Measurements from ENCODE around the gene ACOT7.

The ACOT7 gene

DNA sequence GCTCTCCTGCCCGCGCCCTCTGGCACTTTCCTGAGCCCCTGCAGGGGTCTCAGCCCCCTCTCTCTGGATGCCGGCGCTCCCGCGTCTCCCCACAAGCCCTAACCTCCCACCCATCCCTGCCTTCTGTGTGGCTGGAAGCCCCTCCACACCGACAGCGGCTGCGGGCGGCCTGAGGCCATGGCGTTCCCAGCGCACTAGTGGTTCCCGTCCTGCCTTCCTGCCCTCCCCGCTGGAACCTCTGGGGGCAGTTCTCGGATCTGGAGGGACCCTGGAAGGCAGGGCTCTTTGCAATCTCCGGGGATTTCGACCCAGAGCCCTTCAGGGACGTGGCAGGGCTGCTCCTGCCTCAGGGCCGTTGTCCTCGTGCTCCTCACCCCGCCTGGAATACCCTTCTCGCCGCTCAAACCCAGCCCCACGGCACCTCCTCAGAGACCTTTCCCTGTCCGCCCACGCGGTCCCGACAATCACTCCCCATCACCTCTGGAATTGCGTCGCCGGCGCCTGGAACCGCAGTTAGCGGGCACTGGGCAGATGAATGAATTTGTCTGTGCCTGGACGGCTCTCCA lies 30.5 kb upstream of the ACOT7 start:
- no peaks in the 10 kb centered on the region; the same call in 1 of the 2 replicates for H3K36me3 ChIP-seq (ENCODE audit: control insufficient read depth, insufficient read depth, low read length)
- no peak overlapping the region for H3K27ac ChIP-seq (ENCODE audit: low read length)
- no CpG with 5 or more reads among the region's 35 CpGs for WGBS (ENCODE audit: insufficient coverage, insufficient read length)
- peaks cover 54% of the 10 kb centered on the region for H3K27me3 ChIP-seq (ENCODE audit: control insufficient read depth, insufficient read depth, low read length)
- H3K4me1 ChIP-seq (ENCODE audit: control insufficient read depth, insufficient read depth, low read length) = peaks cover 11% of the 10 kb centered on the region
- no peak overlapping the region for H3K4me3 ChIP-seq (ENCODE audit: low read length)
- no peak for DNase-seq (ENCODE audit: low read depth, low spot score)
- no peaks in the 10 kb centered on the region for H3K9me3 ChIP-seq (ENCODE audit: control insufficient read depth, insufficient read depth, low read length)

DNA sequence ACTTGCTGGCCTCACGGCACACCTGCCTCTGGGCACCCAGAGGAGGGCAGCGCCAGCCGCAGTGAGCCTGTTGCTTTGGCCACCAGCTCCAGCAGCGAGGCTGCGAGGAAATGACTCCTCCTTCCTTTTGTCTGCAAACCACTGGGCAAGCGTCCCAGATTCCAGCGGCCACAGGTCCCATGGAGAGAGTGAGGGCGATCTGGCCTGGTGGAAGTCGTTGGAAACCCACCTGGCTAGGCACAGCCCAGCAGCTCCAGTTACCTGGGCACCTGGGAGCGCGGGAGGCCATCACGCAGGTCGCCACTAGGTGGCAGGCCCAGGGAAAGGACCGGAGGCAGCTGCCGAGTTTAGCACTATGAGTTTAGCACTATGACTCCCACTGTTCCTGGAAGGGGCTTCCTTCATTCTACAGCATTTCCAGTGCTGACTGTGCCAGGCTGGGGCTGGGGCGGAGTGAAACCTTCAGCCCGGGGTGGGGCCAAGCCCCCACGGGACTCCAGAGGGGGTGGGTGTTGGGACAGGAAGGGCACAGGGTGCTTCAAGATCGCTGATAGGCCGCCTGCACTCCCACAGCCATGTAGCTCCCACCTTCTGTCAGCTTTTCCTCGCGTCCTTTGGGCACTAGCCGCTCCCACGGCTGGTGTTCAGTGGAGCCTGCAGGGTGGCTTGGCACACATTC lies 29.9 kb upstream of the ACOT7 start:
- Histone ChIP-seq H3K4me3 (ENCODE audit: low read length) (no peak overlapping the region), H3K4me1 (ENCODE audit: control insufficient read depth, insufficient read depth, low read length) (peaks cover 15% of the 10 kb centered on the region), H3K36me3 (ENCODE audit: control insufficient read depth, insufficient read depth, low read length) (no peaks in the 10 kb centered on the region; the same call in 1 of the 2 replicates), H3K9me3 (ENCODE audit: control insufficient read depth, insufficient read depth, low read length) (no peaks in the 10 kb centered on the region), H3K27ac (ENCODE audit: low read length) (no peak overlapping the region), H3K27me3 (ENCODE audit: control insufficient read depth, insufficient read depth, low read length) (peaks cover 60% of the 10 kb centered on the region)
- no CpG with 5 or more reads among the region's 24 CpGs for WGBS (ENCODE audit: insufficient coverage, insufficient read length)
- no peak for DNase-seq (ENCODE audit: low read depth, low spot score)

DNA sequence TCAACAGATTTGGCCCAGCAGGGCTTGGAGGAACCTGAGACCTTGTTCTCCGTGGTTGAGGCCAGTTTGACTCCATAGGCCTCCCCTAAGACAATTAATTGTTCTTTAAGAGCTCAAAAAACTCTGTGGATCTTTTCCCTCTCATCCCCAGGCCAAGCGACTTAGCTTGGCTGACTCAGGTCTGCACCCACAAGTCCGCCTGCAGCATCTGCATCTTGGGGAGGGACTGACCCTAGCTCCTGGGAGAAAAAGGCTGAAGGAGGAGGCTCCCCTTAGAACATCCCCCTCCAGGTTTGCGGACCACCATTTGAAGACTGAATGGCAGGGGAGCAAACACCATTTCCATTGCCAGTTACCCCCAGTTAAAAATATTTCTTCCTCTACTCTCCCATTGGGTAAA lies 27.7 kb upstream of the ACOT7 start:
- Histone ChIP-seq H3K4me3 (ENCODE audit: low read length) (no peak overlapping the region), H3K27ac (ENCODE audit: low read length) (no peak overlapping the region), H3K9me3 (ENCODE audit: control insufficient read depth, insufficient read depth, low read length) (no peaks in the 10 kb centered on the region), H3K36me3 (ENCODE audit: control insufficient read depth, insufficient read depth, low read length) (no peaks in the 10 kb centered on the region; the same call in 1 of the 2 replicates), H3K4me1 (ENCODE audit: control insufficient read depth, insufficient read depth, low read length) (peaks cover 15% of the 10 kb centered on the region), H3K27me3 (ENCODE audit: control insufficient read depth, insufficient read depth, low read length) (peaks cover 79% of the 10 kb centered on the region)
- no CpG with 5 or more reads among the region's 4 CpGs for WGBS (ENCODE audit: insufficient coverage, insufficient read length)
- no peak for DNase-seq (ENCODE audit: low read depth, low spot score)

DNA sequence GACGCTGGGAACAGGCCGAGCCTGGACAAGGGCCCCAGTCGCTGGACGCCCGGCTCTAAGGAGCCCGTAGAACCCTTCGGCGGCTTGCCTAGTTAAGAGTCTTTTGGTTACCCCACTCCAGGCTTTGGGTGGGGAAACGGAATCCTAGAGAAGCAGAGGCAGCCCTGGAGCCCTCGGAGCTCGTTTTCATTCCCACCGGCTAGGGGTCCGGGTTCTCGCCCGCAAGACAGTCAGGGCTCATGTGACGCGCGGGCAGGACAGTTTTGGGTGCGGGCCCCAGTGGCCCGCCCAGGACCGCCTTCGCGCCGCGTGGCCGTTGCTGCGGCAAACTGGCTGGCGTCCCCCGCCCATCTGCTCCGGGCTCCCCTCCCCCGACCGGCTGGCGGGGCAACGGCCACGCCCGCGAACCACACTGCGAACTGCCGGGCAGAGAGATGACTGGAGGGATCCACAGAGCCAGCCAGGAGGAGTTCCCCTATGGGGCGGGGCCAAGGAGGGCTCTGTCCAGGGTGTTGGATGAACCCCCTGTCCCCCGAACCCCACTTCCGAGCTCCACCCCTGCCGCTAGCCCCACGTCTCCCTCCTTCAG lies 27.0 kb upstream of the ACOT7 start:
- peaks cover 15% of the 10 kb centered on the region for H3K4me1 ChIP-seq (ENCODE audit: control insufficient read depth, insufficient read depth, low read length)
- peaks cover 75% of the 10 kb centered on the region for H3K27me3 ChIP-seq (ENCODE audit: control insufficient read depth, insufficient read depth, low read length)
- WGBS (ENCODE audit: insufficient coverage, insufficient read length) = no CpG with 5 or more reads among the region's 44 CpGs
- no peak overlapping the region for H3K27ac ChIP-seq (ENCODE audit: low read length)
- H3K36me3 ChIP-seq (ENCODE audit: control insufficient read depth, insufficient read depth, low read length) = no peaks in the 10 kb centered on the region; the same call in 1 of the 2 replicates
- DNase-seq (ENCODE audit: low read depth, low spot score) = no peak
- H3K4me3 ChIP-seq (ENCODE audit: low read length) = peak overlapping the region; percentile 39; the same call in 1 of the 2 replicates
- no peaks in the 10 kb centered on the region for H3K9me3 ChIP-seq (ENCODE audit: control insufficient read depth, insufficient read depth, low read length)

DNA sequence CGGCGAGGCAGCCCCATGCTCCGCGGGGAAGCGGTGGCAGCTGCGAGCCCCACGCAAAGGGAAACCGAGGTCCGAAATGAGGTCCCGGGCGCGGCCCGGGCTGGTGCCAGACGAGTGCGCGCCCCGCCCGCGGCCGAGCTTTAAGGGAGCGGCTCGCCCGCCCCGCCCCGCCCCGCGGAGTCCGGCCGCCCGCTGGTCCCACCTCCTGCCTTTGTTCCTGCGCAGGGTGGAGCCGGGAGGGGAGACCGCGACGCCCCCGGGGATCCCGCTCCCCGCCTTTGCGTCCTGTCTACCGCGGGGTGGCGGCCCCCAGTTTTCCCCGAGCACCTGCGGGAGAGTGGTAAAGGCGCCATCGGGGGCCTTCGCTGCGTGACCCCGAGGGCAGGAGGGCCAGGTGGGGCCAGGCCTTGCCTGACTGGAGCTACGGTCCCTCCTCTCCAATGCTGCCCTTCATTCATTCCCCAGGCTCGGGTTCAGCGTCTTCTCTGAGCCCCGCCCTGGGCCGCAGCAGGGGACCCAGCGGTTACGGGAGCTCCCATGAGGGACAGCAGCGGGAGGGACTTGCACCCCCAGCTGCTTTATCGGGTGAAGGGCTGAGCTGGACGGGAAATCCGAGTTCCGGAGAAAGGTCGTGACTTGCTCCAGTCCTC lies 26.4 kb upstream of the ACOT7 start, which contains the start of gene HES2:
Gene HES2, minus strand, starts transcription at position 116 of the 650 bp plus-strand sequence. Its CDS starts 99 bp downstream, at position 17.
- peak within 1 kb of the TSS; percentile 39; the same call in 1 of the 2 replicates for H3K4me3 ChIP-seq (ENCODE audit: low read length)
- peaks cover 69% of the 10 kb centered on the region for H3K27me3 ChIP-seq (ENCODE audit: control insufficient read depth, insufficient read depth, low read length)
- no peaks in the 10 kb centered on the region for H3K9me3 ChIP-seq (ENCODE audit: control insufficient read depth, insufficient read depth, low read length)
- no CpG with 5 or more reads among the region's 62 CpGs for WGBS (ENCODE audit: insufficient coverage, insufficient read length)
- no peak within 1 kb of the TSS for H3K27ac ChIP-seq (ENCODE audit: low read length)
- no peaks in the 10 kb centered on the region; the same call in 1 of the 2 replicates for H3K36me3 ChIP-seq (ENCODE audit: control insufficient read depth, insufficient read depth, low read length)
- peaks cover 12% of the 10 kb centered on the region for H3K4me1 ChIP-seq (ENCODE audit: control insufficient read depth, insufficient read depth, low read length)
- DNase-seq (ENCODE audit: low read depth, low spot score) = no peak

DNA sequence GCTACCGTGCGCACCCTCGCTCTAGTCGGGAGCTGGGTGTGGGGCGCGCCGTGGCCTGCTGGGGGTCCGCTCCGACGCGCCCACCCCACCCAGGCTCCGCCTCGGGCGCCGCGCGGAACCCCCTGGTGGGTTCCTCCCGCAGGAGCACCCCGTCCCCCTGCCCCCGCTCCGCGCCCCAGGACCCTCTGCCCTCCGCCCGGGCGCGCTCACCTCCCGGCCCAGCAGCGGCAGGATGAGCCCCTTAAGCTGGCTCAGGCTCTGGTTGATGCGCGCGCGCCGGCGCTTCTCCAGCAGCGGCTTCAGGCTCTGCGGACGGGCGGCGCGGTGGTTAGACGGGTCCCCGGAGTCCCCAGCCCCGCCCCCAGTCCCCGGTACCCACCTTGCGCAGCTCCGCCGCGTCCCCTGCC lies 25.8 kb upstream of the ACOT7 start:
- Histone ChIP-seq H3K4me1 (ENCODE audit: control insufficient read depth, insufficient read depth, low read length) (peaks cover 11% of the 10 kb centered on the region), H3K9me3 (ENCODE audit: control insufficient read depth, insufficient read depth, low read length) (no peaks in the 10 kb centered on the region), H3K36me3 (ENCODE audit: control insufficient read depth, insufficient read depth, low read length) (no peaks in the 10 kb centered on the region), H3K27ac (ENCODE audit: low read length) (no peak overlapping the region), H3K4me3 (ENCODE audit: low read length) (peak overlapping the region; percentile 39; the same call in 1 of the 2 replicates), H3K27me3 (ENCODE audit: control insufficient read depth, insufficient read depth, low read length) (peaks cover 65% of the 10 kb centered on the region)
- no peak for DNase-seq (ENCODE audit: low read depth, low spot score)
- WGBS (ENCODE audit: insufficient coverage, insufficient read length) = no CpG with 5 or more reads among the region's 48 CpGs

DNA sequence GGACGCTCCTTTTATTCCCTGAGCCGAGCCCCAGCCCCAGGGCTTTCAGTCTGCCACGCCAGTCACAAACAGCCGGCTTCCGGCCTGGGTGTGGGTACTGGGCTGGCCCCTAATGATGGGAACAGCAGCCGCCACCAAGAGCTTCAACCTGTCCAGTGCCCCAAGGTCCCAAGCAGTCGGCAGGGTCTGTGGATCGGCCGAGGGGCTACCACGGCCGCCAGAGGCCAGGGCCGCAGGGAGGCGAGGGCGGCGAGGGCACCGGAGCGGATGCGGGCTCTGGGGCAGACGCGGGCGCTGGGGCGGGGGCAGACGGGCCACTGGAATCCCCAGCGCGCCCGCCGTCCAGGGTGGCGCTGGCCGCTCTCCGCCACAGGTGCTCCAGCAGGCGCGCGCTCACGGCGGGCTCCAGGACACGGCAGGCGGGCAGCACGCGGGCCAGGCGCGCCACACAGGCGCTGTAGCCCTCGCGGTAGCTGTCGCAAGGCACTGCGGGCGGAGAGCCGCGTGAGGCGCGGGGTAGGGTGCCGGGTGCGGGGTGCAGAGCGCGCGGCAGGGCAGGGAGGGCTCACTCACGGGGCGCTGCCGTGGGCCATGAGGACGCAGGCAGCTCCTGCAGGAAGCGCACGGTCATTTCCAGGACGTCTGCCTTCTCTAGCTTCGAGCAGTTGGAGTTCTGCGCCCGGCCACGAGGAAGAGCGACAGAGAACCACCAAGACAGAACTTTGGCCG lies 25.3 kb upstream of the ACOT7 start:
- peaks cover 11% of the 10 kb centered on the region for H3K4me1 ChIP-seq (ENCODE audit: control insufficient read depth, insufficient read depth, low read length)
- no peaks in the 10 kb centered on the region for H3K36me3 ChIP-seq (ENCODE audit: control insufficient read depth, insufficient read depth, low read length)
- H3K27ac ChIP-seq (ENCODE audit: low read length) = no peak overlapping the region
- peak overlapping the region; percentile 39; the same call in 1 of the 2 replicates for H3K4me3 ChIP-seq (ENCODE audit: low read length)
- no peaks in the 10 kb centered on the region for H3K9me3 ChIP-seq (ENCODE audit: control insufficient read depth, insufficient read depth, low read length)
- H3K27me3 ChIP-seq (ENCODE audit: control insufficient read depth, insufficient read depth, low read length) = peaks cover 59% of the 10 kb centered on the region
- no peak for DNase-seq (ENCODE audit: low read depth, low spot score)
- WGBS (ENCODE audit: insufficient coverage, insufficient read length) = no CpG with 5 or more reads among the region's 69 CpGs

DNA sequence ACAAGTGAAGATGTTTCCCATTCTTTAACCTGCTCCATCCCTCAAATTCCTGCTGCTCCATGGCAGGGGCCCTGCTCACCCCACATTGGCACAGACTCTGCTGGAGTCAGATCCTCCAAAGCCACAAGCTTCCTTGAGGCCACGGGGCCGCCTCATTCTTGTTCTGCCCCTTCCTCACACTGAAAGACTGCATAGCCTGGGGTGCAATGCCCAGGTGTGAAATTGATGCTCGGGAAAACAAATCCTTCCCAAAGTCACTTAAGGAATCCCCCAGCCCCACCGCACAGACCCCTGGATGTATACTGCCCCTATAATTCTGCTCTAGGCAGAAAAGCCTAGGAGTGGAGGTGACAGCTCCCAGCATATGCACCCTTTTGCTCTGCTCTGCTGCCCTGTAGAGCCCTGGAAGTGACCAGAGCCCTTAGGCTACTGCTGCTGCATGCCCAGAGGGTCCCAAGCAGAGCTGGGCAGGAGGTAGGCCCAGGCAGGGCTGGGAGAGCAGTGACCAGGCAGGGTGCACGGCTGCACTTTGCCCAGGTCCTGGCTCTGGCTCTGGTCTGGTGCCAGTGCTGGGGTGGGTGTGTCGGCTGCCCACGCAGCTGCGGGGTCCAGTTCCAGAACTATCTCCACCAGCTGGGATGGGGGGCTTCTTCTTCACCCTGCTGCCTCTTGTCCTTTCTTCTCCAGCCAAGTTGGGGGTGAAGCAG lies 24.5 kb upstream of the ACOT7 start:
- Histone ChIP-seq H3K27ac (ENCODE audit: low read length) (no peak overlapping the region), H3K9me3 (ENCODE audit: control insufficient read depth, insufficient read depth, low read length) (no peaks in the 10 kb centered on the region), H3K36me3 (ENCODE audit: control insufficient read depth, insufficient read depth, low read length) (no peaks in the 10 kb centered on the region), H3K27me3 (ENCODE audit: control insufficient read depth, insufficient read depth, low read length) (peaks cover 54% of the 10 kb centered on the region), H3K4me3 (ENCODE audit: low read length) (no peak overlapping the region), H3K4me1 (ENCODE audit: control insufficient read depth, insufficient read depth, low read length) (peaks cover 9% of the 10 kb centered on the region)
- WGBS (ENCODE audit: insufficient coverage, insufficient read length) = no CpG with 5 or more reads among the region's 8 CpGs
- no peak for DNase-seq (ENCODE audit: low read depth, low spot score)

DNA sequence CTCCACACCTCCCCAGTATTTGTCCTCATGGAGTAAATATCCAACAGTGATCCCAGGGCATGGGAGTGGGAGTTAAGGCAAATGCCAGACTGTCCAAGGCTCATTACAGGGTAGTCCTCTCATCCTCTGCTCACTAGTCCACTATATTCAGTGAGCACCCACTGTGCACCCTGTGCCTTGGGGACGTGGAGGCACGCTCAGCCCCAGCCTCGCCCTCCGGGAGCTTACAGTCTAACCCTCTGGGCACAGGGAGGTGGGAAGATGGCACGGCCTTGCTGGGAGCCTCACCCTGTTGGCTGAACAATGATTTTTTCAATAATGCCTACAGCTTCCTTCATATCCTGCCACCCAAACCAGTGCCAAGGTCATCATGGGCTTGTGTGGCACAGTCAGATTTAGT lies 23.3 kb upstream of the ACOT7 start:
- Histone ChIP-seq H3K27me3 (ENCODE audit: control insufficient read depth, insufficient read depth, low read length) (peaks cover 52% of the 10 kb centered on the region), H3K27ac (ENCODE audit: low read length) (no peak overlapping the region), H3K4me3 (ENCODE audit: low read length) (no peak overlapping the region), H3K9me3 (ENCODE audit: control insufficient read depth, insufficient read depth, low read length) (no peaks in the 10 kb centered on the region), H3K4me1 (ENCODE audit: control insufficient read depth, insufficient read depth, low read length) (peaks cover 9% of the 10 kb centered on the region), H3K36me3 (ENCODE audit: control insufficient read depth, insufficient read depth, low read length) (no peaks in the 10 kb centered on the region)
- DNase-seq (ENCODE audit: low read depth, low spot score) = no peak
- WGBS (ENCODE audit: insufficient coverage, insufficient read length) = no CpG with 5 or more reads among the region's 5 CpGs

Data from iPS DF 6.9 (cell line).